ENCODE measurements around the gene SMDT1. TPM values are rescaled to one million over a fixed set of nuclear protein-coding genes. Genes with fewer than 3 reads are reported as not detected.

SMDT1 gene
- polyA plus RNA-seq, 2 of the 4 experiments (the other 2 are of a cell fraction) = 25.3 to 27.1 TPM

DNA sequence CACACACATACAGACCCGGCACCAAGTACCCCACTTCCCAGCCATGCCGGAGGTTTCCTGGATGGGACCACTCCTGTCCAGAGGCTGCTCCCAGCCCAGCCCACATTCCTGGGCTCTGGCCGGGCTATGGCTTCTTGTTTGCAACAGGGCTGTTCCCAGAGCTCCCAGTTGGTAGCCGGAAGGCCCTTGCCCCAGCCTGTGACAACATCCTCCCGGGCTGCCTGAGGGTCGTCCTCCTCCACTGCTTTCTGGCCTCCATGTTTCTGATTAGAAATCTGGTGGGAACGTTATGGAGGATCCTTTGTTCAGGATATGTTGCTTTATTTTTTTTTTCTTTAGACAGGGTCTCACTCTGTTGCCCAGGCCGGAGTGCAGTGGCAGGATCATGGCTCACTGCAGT is 52.1 kb downstream of the SMDT1 start:
- Histone ChIP-seq H3K27ac (no peak overlapping the region), H3K4me1 (no peaks in the 10 kb centered on the region), H3K4me3 (no peak overlapping the region), H3K9me3 (no peaks in the 10 kb centered on the region), H3K4me2 (no peak overlapping the region)
- POLR2A ChIA-PET = interaction anchor here (0.6 kb wide), 1 partner anchor 133 kb away, joined by 5 read pairs; no protein-coding TSS in a partner anchor
- CTCF ChIA-PET = no interaction called here
- FAIRE-seq = no peak
- WGBS (ENCODE audit: missing lambda C conversion rate) = 70% methylated on average over 6 of the region's 8 CpGs
- no peak for ATAC-seq
- no peak for DNase-seq (ENCODE audit: low read depth in 1 of 2, low spot score in 1 of 2)
- no peak for TF ChIP-seq KDM1A (IDR thresholded peaks at IDR 0.05; ENCODE audit: low read depth)
- TF ChIP-seq, protein P1, sequence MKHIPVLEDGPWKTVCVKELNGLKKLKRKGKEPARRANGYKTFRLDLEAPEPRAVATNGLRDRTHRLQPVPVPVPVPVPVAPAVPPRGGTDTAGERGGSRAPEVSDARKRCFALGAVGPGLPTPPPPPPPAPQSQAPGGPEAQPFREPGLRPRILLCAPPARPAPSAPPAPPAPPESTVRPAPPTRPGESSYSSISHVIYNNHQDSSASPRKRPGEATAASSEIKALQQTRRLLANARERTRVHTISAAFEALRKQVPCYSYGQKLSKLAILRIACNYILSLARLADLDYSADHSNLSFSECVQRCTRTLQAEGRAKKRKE (CRISPR knock-in tag; IDR thresholded peaks at IDR 0.05; ENCODE audit: low read depth) = no peak
- no peak for TF ChIP-seq ZC3H11A (IDR thresholded peaks at IDR 0.05)
- TF ChIP-seq RAD21 (conservative IDR thresholded peaks at IDR 0.05 in 1 of 2, IDR thresholded peaks at IDR 0.05 in 1 of 2) = no peak
- no peak for TF ChIP-seq FOXS1 (CRISPR knock-in tag; IDR thresholded peaks at IDR 0.05)

DNA sequence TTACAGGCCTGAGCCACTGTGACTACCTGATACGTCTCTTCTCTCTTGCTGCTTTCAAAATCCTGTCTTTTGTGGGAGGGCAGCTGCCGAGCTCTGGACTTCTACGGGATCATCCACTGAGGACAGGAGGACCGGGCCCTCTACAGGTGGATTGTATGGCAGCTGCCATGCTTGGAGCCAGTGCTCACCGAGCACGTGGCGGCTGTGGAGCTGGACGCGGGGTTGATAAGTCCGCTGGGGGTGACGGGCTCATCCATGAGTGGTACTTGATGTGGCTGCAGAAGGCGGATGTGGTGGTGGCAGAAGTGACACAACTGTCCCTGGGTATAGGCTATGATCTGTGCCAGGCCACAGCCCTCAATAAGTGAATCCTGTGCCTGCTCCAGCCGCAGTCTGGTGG is 53.0 kb downstream of the SMDT1 start:
- Histone ChIP-seq H3K9me3 (no peaks in the 10 kb centered on the region), H3K27ac (no peak overlapping the region), H3K4me3 (no peak overlapping the region), H3K4me1 (no peaks in the 10 kb centered on the region), H3K4me2 (no peak overlapping the region)
- WGBS (ENCODE audit: missing lambda C conversion rate) = 90% methylated on average over 2 of the region's 13 CpGs
- ChIA-PET POLR2A (no interaction called here), CTCF (interaction anchor here (0.5 kb wide), 1 partner anchor 228 kb away, joined by 3 read pairs; no protein-coding TSS in a partner anchor)
- ATAC-seq = no peak
- DNase-seq (ENCODE audit: low read depth in 1 of 2, low spot score in 1 of 2) = no peak
- no peak for TF ChIP-seq EHMT2 (IDR thresholded peaks at IDR 0.05; ENCODE audit: low read depth)
- TF ChIP-seq JUNB (IDR thresholded peaks at IDR 0.05) = no peak
- TF ChIP-seq RARB (CRISPR knock-in tag; IDR thresholded peaks at IDR 0.05) = no peak
- no peak for TF ChIP-seq POLR2AphosphoS2 (conservative IDR thresholded peaks at IDR 0.05; ENCODE audit: low read length)
- TF ChIP-seq PBX3 (IDR thresholded peaks at IDR 0.05) = no peak
- no peak for TF ChIP-seq EP300 (IDR thresholded peaks at IDR 0.05)
- FAIRE-seq = no peak

Small RNA genes within 50 kb of the gene (small RNA-seq; reads per million reads assigned to genes)
- gene SNORD13P1 = 0 reads per million in 6 experiments

Other genes starting within 250 kb of the SMDT1 start
- gene SREBF2, start 246.6 kb upstream of the SMDT1 start, polyA plus RNA-seq (2011; rRNA removed) = 19.4 and 29.3 TPM in 2 replicates
- 21.0 to 30.8 TPM (median 29.7 TPM) in 3 replicates for gene SREBF2, start 246.6 kb upstream of the SMDT1 start, polyA plus RNA-seq (2017; fragmentation: RNase III; extraction: RNeasy Plus Mini Kit Qiagen cat#74134 plus additional on column Dnase treatment)
- gene SHISA8, start 164.6 kb upstream of the SMDT1 start, polyA plus RNA-seq (2011; rRNA removed) = not detected in 2 replicates
- gene SHISA8, start 164.6 kb upstream of the SMDT1 start, polyA plus RNA-seq (2017; fragmentation: RNase III; extraction: RNeasy Plus Mini Kit Qiagen cat#74134 plus additional on column Dnase treatment) = 0.14 to 0.15 TPM (median 0.15 TPM) in 3 replicates
- 0.18 and 0.29 TPM in 2 replicates for gene TNFRSF13C, start 152.9 kb upstream of the SMDT1 start, polyA plus RNA-seq (2011; rRNA removed)
- gene TNFRSF13C, start 152.9 kb upstream of the SMDT1 start, polyA plus RNA-seq (2017; fragmentation: RNase III; extraction: RNeasy Plus Mini Kit Qiagen cat#74134 plus additional on column Dnase treatment) = 0.24 to 0.35 TPM (median 0.26 TPM) in 3 replicates
- 22.3 and 23.9 TPM in 2 replicates for gene CENPM, start 132.5 kb upstream of the SMDT1 start, polyA plus RNA-seq (2011; rRNA removed)
- 34.7 to 40.1 TPM (median 36.5 TPM) in 3 replicates for gene CENPM, start 132.5 kb upstream of the SMDT1 start, polyA plus RNA-seq (2017; fragmentation: RNase III; extraction: RNeasy Plus Mini Kit Qiagen cat#74134 plus additional on column Dnase treatment)
- 1.3 and 1.7 TPM in 2 replicates for gene SEPTIN3, start 110.3 kb upstream of the SMDT1 start, polyA plus RNA-seq (2011; rRNA removed)
- 0.84 to 1.3 TPM (median 1.1 TPM) in 3 replicates for gene SEPTIN3, start 110.3 kb upstream of the SMDT1 start, polyA plus RNA-seq (2017; fragmentation: RNase III; extraction: RNeasy Plus Mini Kit Qiagen cat#74134 plus additional on column Dnase treatment)
- 0.08 and 0.14 TPM in 2 replicates for gene WBP2NL, start 80.9 kb upstream of the SMDT1 start, polyA plus RNA-seq (2011; rRNA removed)
- 0.08 to 0.12 TPM (median 0.10 TPM) in 3 replicates for gene WBP2NL, start 80.9 kb upstream of the SMDT1 start, polyA plus RNA-seq (2017; fragmentation: RNase III; extraction: RNeasy Plus Mini Kit Qiagen cat#74134 plus additional on column Dnase treatment)
- 8.9 and 11.4 TPM in 2 replicates for gene NAGA, start 8.9 kb upstream of the SMDT1 start, polyA plus RNA-seq (2011; rRNA removed)
- 6.3 to 6.6 TPM (median 6.5 TPM) in 3 replicates for gene NAGA, start 8.9 kb upstream of the SMDT1 start, polyA plus RNA-seq (2017; fragmentation: RNase III; extraction: RNeasy Plus Mini Kit Qiagen cat#74134 plus additional on column Dnase treatment)
- 0.03 TPM in 1 of 2 replicates, not detected in the other for gene PHETA2, start 5.5 kb upstream of the SMDT1 start, polyA plus RNA-seq (2011; rRNA removed)
- 0.04 TPM in 1 of 3 replicates, not detected in the others for gene PHETA2, start 5.5 kb upstream of the SMDT1 start, polyA plus RNA-seq (2017; fragmentation: RNase III; extraction: RNeasy Plus Mini Kit Qiagen cat#74134 plus additional on column Dnase treatment)
- gene NDUFA6, start 11.1 kb downstream of the SMDT1 start, polyA plus RNA-seq (2011; rRNA removed) = 70.7 and 99.0 TPM in 2 replicates
- gene NDUFA6, start 11.1 kb downstream of the SMDT1 start, polyA plus RNA-seq (2017; fragmentation: RNase III; extraction: RNeasy Plus Mini Kit Qiagen cat#74134 plus additional on column Dnase treatment) = 79.1 to 81.4 TPM (median 79.6 TPM) in 3 replicates
- 0.59 and 0.79 TPM in 2 replicates for gene CYP2D6, start 51.1 kb downstream of the SMDT1 start, polyA plus RNA-seq (2011; rRNA removed)
- gene CYP2D6, start 51.1 kb downstream of the SMDT1 start, polyA plus RNA-seq (2017; fragmentation: RNase III; extraction: RNeasy Plus Mini Kit Qiagen cat#74134 plus additional on column Dnase treatment) = 0.63 to 1.0 TPM (median 0.91 TPM) in 3 replicates
- 16.5 and 17.1 TPM in 2 replicates for gene TCF20, start 191.0 kb downstream of the SMDT1 start, polyA plus RNA-seq (2011; rRNA removed)
- 11.6 to 12.5 TPM (median 11.9 TPM) in 3 replicates for gene TCF20, start 191.0 kb downstream of the SMDT1 start, polyA plus RNA-seq (2017; fragmentation: RNase III; extraction: RNeasy Plus Mini Kit Qiagen cat#74134 plus additional on column Dnase treatment)